ENCODE data around the gene PARP14.
"Not testable (repeated sequence)": the region's sequence is repeated elsewhere in the genome, so short reads cannot be mapped to it uniquely, and the experiment has no call there.

The PARP14 gene, protein sequence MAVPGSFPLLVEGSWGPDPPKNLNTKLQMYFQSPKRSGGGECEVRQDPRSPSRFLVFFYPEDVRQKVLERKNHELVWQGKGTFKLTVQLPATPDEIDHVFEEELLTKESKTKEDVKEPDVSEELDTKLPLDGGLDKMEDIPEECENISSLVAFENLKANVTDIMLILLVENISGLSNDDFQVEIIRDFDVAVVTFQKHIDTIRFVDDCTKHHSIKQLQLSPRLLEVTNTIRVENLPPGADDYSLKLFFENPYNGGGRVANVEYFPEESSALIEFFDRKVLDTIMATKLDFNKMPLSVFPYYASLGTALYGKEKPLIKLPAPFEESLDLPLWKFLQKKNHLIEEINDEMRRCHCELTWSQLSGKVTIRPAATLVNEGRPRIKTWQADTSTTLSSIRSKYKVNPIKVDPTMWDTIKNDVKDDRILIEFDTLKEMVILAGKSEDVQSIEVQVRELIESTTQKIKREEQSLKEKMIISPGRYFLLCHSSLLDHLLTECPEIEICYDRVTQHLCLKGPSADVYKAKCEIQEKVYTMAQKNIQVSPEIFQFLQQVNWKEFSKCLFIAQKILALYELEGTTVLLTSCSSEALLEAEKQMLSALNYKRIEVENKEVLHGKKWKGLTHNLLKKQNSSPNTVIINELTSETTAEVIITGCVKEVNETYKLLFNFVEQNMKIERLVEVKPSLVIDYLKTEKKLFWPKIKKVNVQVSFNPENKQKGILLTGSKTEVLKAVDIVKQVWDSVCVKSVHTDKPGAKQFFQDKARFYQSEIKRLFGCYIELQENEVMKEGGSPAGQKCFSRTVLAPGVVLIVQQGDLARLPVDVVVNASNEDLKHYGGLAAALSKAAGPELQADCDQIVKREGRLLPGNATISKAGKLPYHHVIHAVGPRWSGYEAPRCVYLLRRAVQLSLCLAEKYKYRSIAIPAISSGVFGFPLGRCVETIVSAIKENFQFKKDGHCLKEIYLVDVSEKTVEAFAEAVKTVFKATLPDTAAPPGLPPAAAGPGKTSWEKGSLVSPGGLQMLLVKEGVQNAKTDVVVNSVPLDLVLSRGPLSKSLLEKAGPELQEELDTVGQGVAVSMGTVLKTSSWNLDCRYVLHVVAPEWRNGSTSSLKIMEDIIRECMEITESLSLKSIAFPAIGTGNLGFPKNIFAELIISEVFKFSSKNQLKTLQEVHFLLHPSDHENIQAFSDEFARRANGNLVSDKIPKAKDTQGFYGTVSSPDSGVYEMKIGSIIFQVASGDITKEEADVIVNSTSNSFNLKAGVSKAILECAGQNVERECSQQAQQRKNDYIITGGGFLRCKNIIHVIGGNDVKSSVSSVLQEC (N-terminal part only)

DNA sequence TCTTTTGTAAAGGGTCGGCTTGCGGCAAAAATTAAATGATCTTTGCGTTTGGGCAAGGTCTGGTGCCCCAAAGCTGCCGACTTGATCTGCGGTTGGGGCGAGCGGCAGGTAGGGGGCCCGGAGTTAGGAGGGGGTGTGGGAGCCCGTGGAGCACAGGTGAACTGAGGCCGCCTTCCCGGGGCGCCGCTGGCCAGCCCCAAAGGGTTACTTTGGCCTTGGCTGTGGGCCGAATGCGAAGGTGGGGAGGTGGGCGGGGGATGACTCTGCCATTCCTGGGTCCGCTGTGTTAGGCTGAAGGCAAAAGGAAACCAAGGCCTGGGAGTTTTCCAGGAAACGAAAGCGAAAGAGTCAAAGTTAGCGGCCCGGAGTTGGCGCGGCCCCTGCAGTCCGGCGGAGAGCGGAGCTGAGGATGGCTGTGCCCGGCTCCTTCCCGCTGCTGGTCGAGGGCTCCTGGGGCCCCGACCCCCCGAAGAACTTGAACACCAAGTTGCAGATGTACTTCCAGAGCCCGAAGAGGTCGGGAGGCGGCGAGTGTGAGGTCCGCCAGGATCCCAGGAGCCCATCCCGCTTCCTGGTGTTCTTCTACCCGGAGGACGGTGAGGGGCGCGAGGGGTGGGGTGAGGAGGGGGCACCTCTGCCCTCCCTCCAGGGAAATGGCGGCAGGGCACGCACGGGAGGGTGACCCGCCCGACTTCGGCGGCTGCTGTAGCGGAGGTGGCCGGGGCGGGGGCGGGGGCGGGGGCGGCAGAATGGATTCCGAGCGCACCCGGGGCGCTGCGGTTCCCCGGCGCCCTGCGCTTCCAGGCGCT is at the start of gene PARP14:
Gene PARP14 (plus strand): TSS at position 365 of the 809 bp plus-strand sequence. CDS start 45 bp downstream, at position 410.
- peak; percentile 85 for DNase-seq

DNA sequence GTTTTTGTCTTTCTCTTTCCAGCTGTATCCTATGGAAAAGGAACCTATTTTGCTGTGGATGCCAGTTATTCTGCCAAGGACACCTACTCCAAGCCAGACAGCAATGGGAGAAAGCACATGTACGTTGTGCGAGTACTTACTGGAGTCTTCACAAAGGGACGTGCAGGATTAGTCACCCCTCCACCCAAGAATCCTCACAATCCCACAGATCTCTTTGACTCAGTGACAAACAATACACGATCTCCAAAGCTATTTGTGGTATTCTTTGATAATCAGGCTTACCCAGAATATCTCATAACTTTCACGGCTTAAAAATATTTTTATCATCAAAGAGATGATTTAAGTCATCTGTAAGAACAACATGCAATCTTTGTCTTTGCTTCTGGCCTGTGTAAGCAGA is 44.9 kb upstream of the PARP14 start:
- no peak for DNase-seq

DNA sequence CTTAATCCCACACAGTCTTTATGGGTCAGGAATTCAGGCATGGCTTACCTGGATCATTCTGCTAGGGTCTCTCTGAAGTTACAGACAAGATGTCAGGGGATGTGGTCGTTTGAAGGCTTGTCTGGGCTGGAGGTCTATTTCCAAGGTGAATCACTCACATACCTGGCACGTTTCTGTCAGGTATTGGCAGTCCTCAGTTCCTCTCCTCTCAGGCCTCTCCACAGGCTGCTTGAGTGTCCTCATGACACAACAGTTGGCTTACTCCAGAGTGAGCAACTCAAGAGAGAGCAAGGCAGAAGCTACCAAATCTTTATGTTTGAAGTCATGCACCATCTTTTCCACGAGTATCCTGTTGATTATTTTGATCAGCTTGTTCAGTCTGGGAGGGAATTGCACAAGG is 43.9 kb upstream of the PARP14 start:
- no peak for DNase-seq

- no peak for DNase-seq
These were observed 40.1 kb upstream of the PARP14 start for GRCh38 chr3:122640437-122640999.

DNA sequence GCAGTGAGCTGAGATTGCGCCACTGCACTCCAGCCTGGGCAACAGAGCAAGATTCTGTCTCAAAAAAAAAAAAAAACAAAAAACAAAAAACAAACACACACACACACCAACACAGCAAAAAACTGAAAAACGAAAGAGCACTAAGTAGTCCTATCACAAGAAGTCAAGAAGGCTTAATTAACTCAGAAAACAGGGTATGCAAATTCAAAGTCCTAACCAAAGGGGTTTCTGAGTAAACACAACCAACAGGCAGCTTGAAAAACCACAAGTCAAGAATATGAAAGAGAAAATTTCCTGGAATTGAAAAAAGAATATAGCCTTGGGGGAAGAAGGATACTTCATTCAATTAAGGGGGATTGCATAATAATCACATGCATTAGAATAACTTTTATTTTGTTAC is 37.7 kb upstream of the PARP14 start:
- no peak for DNase-seq

DNA sequence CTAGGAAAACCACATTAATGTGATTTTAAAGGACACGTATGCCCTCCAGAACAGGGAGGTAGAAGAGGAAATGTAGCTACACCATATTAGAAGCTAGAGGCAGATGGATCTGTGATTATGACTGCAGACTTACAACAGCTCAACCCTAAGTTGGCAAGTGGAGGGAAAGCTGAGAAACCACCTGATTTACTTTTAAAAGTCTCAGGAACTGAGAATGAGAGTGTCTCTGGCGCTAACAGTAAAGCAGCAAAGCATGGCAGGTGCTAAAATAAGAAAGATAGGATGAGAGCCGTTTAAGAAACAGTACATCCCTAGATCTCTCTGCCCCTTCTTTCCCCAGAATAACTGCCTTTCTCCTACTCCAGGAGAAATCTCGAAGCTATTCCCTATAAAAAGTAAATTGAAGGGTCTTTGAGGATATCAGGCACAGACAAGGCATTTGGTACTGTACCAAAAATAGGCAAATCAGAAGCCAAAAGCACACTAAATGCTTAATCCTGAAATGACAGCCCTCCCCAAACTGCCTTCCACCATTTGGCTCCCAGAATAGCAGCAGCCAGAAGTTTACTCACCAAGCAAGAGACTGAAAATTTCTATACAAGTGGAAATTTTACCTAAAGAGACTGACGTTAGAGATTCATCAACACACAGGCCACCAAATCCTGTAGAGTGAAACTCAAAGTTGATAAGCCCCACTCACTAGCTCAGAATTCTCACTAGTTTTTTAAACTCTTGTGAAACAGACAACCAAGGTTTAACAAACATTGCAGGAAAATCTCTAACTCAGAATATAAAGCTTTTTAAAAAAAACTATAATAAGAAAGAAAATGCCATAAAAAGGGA is 34.3 kb upstream of the PARP14 start:
- DNase-seq = no peak

DNA sequence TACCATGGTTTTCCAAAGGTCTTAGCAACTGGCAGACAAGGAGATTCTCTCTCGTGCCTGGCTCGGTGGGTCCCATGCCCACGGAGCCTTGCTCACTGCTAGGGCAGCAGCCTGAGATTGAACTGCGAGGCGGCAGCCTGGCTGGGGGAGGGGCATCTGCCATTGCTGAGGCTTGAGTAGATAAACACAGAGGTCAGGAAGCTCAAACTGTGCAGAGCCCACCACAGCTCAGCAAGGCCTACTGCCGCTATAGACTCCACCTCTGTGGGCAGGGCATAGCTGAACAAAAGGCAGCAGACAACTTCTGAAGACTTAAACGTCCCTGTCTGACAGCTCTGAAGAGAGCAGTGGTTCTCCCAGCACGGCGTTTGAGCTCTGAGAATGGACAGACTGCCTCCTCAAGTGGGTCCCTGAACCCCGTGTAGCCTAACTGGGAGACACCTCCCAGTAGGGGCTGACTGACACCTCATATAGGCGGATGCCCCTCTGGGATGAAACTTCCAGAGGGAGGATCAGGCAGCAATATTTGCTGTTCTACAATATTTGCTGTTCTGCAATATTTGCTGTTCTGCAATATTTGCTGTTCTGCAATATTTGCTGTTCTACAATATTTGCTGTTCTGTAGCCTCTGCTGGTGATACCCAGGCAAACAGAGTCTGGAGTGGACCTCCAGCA is 29.3 kb upstream of the PARP14 start:
- not testable (repeated sequence) for DNase-seq

DNA sequence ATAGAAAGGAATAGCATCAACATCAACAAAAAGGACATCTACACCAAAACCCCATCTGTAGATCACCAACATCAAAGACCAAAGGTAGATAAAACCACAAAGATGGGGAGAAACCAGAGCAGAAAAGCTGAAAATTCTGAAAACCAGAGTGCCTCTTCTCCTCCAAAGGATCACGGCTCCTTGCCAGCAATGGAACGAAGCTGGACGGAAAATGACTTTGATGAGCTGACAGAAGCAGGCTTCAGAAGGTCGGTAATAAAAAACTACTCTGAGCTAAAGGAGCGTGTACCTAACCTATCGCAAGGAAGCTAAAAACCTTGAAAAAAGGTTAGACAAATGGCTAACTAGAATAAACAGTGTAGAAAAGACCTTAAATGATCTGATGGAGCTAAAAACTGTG is 28.7 kb upstream of the PARP14 start:
- not testable (repeated sequence) for DNase-seq

DNA sequence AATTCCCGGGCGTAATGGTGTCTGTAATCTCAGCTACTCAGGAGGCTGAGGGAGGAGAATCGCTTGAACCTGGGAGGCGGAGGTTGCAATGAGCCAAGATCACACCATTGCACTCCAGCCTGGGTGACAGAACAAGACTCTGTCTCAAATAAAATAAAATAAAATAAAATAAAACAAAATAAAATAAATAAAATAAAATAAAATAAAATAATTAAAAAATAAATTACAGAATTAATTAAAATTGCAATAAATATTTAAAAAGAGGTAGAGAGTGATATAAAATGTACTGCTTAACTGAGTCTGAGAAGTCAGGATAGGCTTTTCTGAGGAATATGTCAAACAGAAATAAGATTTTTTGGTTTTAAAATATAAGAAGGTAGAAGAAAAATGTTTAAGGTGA is 22.3 kb upstream of the PARP14 start:
- not testable (repeated sequence) for DNase-seq

DNA sequence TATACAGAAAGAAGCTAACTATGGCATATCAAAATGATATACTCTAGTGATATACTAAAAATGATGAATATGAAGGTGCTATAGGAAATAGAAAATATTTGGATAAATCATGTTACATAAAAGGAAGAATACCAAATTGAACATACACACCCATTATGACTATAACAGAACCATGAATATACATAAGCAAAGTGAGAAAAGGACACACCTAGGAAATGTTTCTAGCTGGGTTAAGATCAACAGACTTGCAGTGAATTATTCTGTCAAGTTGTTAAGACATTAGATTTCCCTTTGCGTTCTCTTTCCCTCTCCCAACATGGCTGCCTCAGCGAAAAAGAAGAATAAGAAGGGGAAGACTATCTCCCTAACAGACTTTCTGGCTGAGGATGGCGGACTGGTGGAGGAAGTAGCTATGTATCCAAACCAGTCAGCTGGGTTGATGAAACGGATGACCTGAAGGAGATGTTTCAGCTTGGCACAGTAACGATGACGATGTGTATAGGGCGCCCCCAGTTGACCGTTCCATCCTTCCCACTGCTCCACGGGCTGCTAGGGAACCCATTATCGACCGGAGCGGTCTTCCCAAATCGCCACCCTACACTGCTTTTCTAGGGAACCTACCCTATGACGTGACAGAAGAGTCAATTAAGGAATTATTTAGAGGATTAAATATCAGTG is 20.2 kb upstream of the PARP14 start:
- no peak for DNase-seq

GRCh38 chr3:122661633-122662032 is 19.0 kb upstream of the PARP14 start:
- no peak for DNase-seq

GRCh38 chr3:122662505-122662904 is 18.1 kb upstream of the PARP14 start:
- DNase-seq = no peak

DNA sequence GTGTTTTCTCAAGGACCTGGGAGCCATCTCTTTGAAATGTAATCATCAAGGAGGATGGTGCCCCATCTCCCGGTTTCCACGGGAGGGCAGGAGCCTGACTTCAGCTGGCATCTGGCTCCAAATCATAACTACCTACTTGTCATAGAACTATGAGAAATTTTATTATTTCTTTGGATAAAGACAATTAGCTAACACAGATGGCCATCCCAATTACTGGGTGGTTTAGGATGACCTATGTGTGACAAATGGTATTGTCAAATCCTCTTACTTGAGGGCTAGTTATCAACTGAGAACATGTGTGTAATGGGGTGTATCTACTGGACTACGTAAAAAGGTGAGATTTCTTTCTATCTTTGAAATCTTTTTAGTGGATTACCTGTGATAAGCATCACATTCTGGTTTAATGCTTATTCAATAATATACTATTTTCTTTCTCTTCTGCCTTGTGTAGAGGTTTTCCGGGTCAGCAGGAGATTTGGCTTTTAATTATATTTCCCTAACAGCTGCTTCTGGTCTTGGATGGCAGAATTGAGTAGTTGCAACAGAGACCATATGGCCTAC is 15.3 kb upstream of the PARP14 start:
- DNase-seq = no peak

DNA sequence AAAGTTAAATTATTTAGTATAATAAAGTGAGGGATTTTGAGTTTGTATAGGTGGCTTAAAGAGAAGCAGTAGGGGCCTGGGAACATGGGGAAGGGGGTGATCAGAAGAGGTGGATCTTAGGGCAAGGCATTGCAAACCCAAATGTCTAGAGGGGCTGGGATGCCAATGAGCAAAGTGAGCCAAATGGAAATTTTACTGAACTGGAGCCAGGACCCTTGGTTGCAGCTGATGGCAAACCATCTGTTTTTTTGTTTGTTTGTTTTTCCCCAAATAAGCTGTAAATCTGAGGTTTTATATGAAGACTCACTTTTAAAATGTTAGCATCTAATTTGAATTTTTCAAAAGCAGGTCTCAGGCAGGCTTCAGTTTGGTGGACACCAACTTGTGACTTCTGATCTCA is 14.8 kb upstream of the PARP14 start:
- no peak for DNase-seq

GRCh38 chr3:122668930-122669730 is 11.5 kb upstream of the PARP14 start:
- no peak for DNase-seq

DNA sequence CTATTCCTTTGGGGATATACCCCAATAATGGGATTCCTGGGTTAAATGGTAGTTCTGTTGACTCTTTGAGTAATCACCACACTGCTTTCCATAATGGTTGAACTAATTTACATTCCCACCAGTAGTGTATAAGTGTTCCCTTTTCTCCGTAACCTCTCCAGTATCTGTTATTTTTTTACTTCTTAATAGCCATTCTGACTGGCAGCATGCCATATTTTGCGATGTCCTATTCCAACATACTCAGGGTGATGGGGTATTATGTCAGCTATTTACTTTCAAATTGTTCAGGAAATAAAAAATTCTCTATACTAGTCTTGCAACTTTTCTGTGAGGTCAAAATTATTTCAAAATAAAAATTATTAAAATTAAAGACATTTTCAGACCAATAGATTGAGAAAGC is 9.1 kb upstream of the PARP14 start:
- no peak for DNase-seq

GRCh38 chr3:122674339-122674738 is 6.3 kb upstream of the PARP14 start:
- no peak for DNase-seq

DNA sequence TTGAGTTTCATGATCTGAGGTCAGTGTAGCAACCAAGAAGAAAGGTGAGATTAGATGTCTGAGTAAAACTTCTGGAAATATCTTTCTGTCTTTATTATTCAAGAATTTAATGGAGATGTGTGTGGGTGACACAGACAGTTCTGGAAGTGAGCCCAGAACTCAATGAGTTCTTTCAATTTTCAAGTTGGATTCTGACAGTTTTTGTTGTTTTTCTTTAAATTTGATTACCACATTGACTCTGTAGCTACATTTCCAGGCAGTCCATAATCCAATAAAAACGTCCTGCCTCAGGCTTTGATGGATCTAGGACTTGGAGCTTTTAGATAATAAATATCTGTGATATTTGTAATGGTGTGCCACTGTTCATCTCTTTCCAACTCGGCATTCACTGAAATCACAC is 3.9 kb upstream of the PARP14 start:
- no peak for DNase-seq
